ENCODE data around the gene ZNF606. TPM values are rescaled to one million over a fixed set of nuclear protein-coding genes. Genes with fewer than 3 reads are reported as not detected.

ZNF606 gene
- total RNA-seq, 6 experiments from 2014 or later = 3.1 to 7.1 (median 5.0) TPM

GRCh38 chr19:58045411-58046050 is 42.9 kb upstream of the ZNF606 start:
- no peak overlapping the region for H3K4me3 ChIP-seq
- no peak for DNase-seq
- H3K9me3 ChIP-seq = no peaks in the 10 kb centered on the region
- TF ChIP-seq CTCF (IDR thresholded peaks at IDR 0.05) (no peak), POLR2A (IDR thresholded peaks at IDR 0.05) (no peak)
- no peaks in the 10 kb centered on the region for H3K36me3 ChIP-seq
- no peaks in the 10 kb centered on the region for H3K4me1 ChIP-seq
- H3K27me3 ChIP-seq = no peaks in the 10 kb centered on the region
- ATAC-seq = no peak
- no peak overlapping the region for H3K27ac ChIP-seq
- intact Hi-C loops (cut with DNase I) = no loop called here
- 83% methylated on average over 1 of the region's 24 CpGs for WGBS (ENCODE audit: insufficient coverage, low coverage, low lambda C conversion rate, missing lambda C conversion rate)

- H3K4me1 ChIP-seq = no peaks in the 10 kb centered on the region
- no peak for TF ChIP-seq CTCF (IDR thresholded peaks at IDR 0.05)
- no peak for TF ChIP-seq POLR2A (IDR thresholded peaks at IDR 0.05)
- H3K27me3 ChIP-seq = no peaks in the 10 kb centered on the region
- ATAC-seq (no peak), DNase-seq (no peak)
- H3K9me3 ChIP-seq = no peaks in the 10 kb centered on the region
- intact Hi-C loops (cut with DNase I) = no loop called here
- no peak overlapping the region for H3K4me3 ChIP-seq
- 92% methylated on average over 5 of the region's 26 CpGs for WGBS (ENCODE audit: insufficient coverage, low coverage, low lambda C conversion rate, missing lambda C conversion rate)
- no peaks in the 10 kb centered on the region for H3K36me3 ChIP-seq
- no peak overlapping the region for H3K27ac ChIP-seq
These were observed 42.3 kb upstream of the ZNF606 start for GRCh38 chr19:58044886-58045285.

- H3K4me3 ChIP-seq = no peak overlapping the region
- no peak for ATAC-seq
- no peak for TF ChIP-seq CTCF (IDR thresholded peaks at IDR 0.05)
- TF ChIP-seq POLR2A (IDR thresholded peaks at IDR 0.05) = no peak
- WGBS (ENCODE audit: insufficient coverage, low coverage, low lambda C conversion rate, missing lambda C conversion rate) = 50% methylated on average over 1 of the region's 42 CpGs
- no peaks in the 10 kb centered on the region for H3K36me3 ChIP-seq
- no peak overlapping the region for H3K27ac ChIP-seq
- H3K4me1 ChIP-seq = no peaks in the 10 kb centered on the region
- intact Hi-C loops (cut with DNase I) = no loop called here
- H3K9me3 ChIP-seq = no peaks in the 10 kb centered on the region
- DNase-seq = no peak
- no peaks in the 10 kb centered on the region for H3K27me3 ChIP-seq
These were observed 41.8 kb upstream of the ZNF606 start for GRCh38 chr19:58044391-58044790.

GRCh38 chr19:58042495-58043340 is 40.1 kb upstream of the ZNF606 start:
- Histone ChIP-seq H3K4me1 (no peaks in the 10 kb centered on the region), H3K4me3 (no peak overlapping the region), H3K9me3 (no peaks in the 10 kb centered on the region), H3K27ac (no peak overlapping the region), H3K27me3 (no peaks in the 10 kb centered on the region), H3K36me3 (no peaks in the 10 kb centered on the region)
- ATAC-seq = no peak
- TF ChIP-seq CTCF (IDR thresholded peaks at IDR 0.05) = no peak
- TF ChIP-seq POLR2A (IDR thresholded peaks at IDR 0.05) = no peak
- intact Hi-C loops (cut with DNase I) = no loop called here
- peak in 1 of 3 donors; percentile 35 for DNase-seq
- 16% methylated on average over 10 of the region's 54 CpGs for WGBS (ENCODE audit: insufficient coverage, low coverage, low lambda C conversion rate, missing lambda C conversion rate)

All from right lobe of liver (tissue), 6 donors.